Loucy (cell line): ENCODE data around the gene FUT7.
"Not testable (repeated sequence)": the region's sequence is repeated elsewhere in the genome, so short reads cannot be mapped to it uniquely, and the experiment has no call there.

Experiments used
- H2AFZ ChIP-seq: fragments of 200-600 bp; sonication (generic); 2 replicates; pipeline ENCODE4 v1.6.0; 2016; ENCODE audit warnings: antibody characterized with exemption, mild to moderate bottlenecking, low read length, moderate library complexity
- H3F3A ChIP-seq: fragments of 200-600 bp; 2 replicates; pipeline ENCODE4 v1.6.0; 2016; ENCODE audit warnings: antibody characterized with exemption, low read depth, mild to moderate bottlenecking
- H3K27me3 ChIP-seq: fragments of 200-600 bp; sonication (generic); 2 replicates; pipeline ENCODE4 v1.6.1; 2014; ENCODE audit warnings: low read length, mild to moderate bottlenecking; ENCODE audit not compliant: insufficient read depth, poor library complexity, severe bottlenecking
- H3K36me3 ChIP-seq: fragments of 200-600 bp; sonication (generic); 2 replicates; pipeline ENCODE4 v1.6.1; 2016; ENCODE audit warnings: low read length; ENCODE audit not compliant: insufficient read depth
- H3K4me1 ChIP-seq: fragments of 200-600 bp; sonication (generic); 2 replicates; pipeline ENCODE4 v1.5.1; 2014; ENCODE audit warnings: low read length, mild to moderate bottlenecking; ENCODE audit not compliant: insufficient read depth, poor library complexity, severe bottlenecking
- H3K4me2 ChIP-seq: fragments of 200-600 bp; sonication (generic); 2 replicates; pipeline ENCODE4 v1.6.0; 2014; ENCODE audit warnings: antibody characterized with exemption, low read length, low read depth, mild to moderate bottlenecking; ENCODE audit not compliant: poor library complexity, severe bottlenecking
- H3K4me3 ChIP-seq: fragments of 200-600 bp; sonication (generic); 2 replicates; pipeline ENCODE4 v1.5.1; 2014; ENCODE audit warnings: low read length, mild to moderate bottlenecking, mixed read lengths; ENCODE audit not compliant: poor library complexity, severe bottlenecking
- H3K79me2 ChIP-seq: fragments of 200-600 bp; sonication (generic); 2 replicates; pipeline ENCODE4 v1.6.1; 2014; ENCODE audit warnings: low read length; ENCODE audit not compliant: insufficient read depth
- H3K9ac ChIP-seq: fragments of 200-600 bp; sonication (generic); 2 replicates; pipeline ENCODE4 v1.6.0; 2014; ENCODE audit warnings: mild to moderate bottlenecking, low read depth, low read length, moderate library complexity; ENCODE audit not compliant: poor library complexity, severe bottlenecking
- H3K9me2 ChIP-seq: fragments of 200-600 bp; sonication (generic); replicated peaks from 2 replicates; pipeline ENCODE4 v1.6.1; 2016; ENCODE audit warnings: low read depth, low read length, mixed read lengths
- H3K9me3 ChIP-seq: fragments of 200-600 bp; sonication (generic); 2 replicates; pipeline ENCODE4 v1.6.1; 2014; ENCODE audit warnings: mild to moderate bottlenecking, antibody characterized with exemption, low read length, low read depth; ENCODE audit not compliant: insufficient read depth
- H4K20me1 ChIP-seq: fragments of 200-600 bp; sonication (generic); 2 replicates; pipeline ENCODE4 v1.6.0; 2014; ENCODE audit warnings: antibody characterized with exemption, low read length, mild to moderate bottlenecking; ENCODE audit not compliant: insufficient read depth, poor library complexity, severe bottlenecking
- EZH2phosphoT487 ChIP-seq: fragments of 200-600 bp; IDR thresholded peaks from 2 replicates; pipeline ENCODE4 v1.6.1; 2018; ENCODE audit warnings: antibody characterized with exemption, mild to moderate bottlenecking, moderate library complexity, borderline replicate concordance
- TF ChIP-seq, protein P1 (sequence below): fragments of 200-600 bp; sonication (generic); conservative IDR thresholded peaks from 2 replicates; pipeline ENCODE4 v1.5.1; 2014; ENCODE audit warnings: mild to moderate bottlenecking, antibody characterized with exemption, low read length

Gene FUT7

GRCh38 chr9:137064880-137065164 lies 32.9 kb upstream of the FUT7 start:
- peaks cover 43% of the 10 kb centered on the region for H3K79me2 ChIP-seq
- H3K4me2 ChIP-seq: no peak overlapping the region
- H3F3A ChIP-seq: peaks cover 3% of the 10 kb centered on the region; the same call in 1 of the 2 replicates
- peaks cover 14% of the 10 kb centered on the region for H3K4me1 ChIP-seq
- H4K20me1 ChIP-seq: peaks cover 36% of the 10 kb centered on the region
- H3K9me2 ChIP-seq: no peaks in the 10 kb centered on the region
- H3K27me3 ChIP-seq: no peaks in the 10 kb centered on the region
- no peak overlapping the region for H3K9ac ChIP-seq
- no peak overlapping the region for H2AFZ ChIP-seq
- no peaks in the 10 kb centered on the region for H3K9me3 ChIP-seq
- H3K36me3 ChIP-seq: peaks cover 9% of the 10 kb centered on the region; the same call in 1 of the 2 replicates
- no peak overlapping the region for H3K4me3 ChIP-seq
- TF ChIP-seq, protein P1, sequence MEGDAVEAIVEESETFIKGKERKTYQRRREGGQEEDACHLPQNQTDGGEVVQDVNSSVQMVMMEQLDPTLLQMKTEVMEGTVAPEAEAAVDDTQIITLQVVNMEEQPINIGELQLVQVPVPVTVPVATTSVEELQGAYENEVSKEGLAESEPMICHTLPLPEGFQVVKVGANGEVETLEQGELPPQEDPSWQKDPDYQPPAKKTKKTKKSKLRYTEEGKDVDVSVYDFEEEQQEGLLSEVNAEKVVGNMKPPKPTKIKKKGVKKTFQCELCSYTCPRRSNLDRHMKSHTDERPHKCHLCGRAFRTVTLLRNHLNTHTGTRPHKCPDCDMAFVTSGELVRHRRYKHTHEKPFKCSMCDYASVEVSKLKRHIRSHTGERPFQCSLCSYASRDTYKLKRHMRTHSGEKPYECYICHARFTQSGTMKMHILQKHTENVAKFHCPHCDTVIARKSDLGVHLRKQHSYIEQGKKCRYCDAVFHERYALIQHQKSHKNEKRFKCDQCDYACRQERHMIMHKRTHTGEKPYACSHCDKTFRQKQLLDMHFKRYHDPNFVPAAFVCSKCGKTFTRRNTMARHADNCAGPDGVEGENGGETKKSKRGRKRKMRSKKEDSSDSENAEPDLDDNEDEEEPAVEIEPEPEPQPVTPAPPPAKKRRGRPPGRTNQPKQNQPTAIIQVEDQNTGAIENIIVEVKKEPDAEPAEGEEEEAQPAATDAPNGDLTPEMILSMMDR: no peak
- TF ChIP-seq EZH2phosphoT487: no peak

DNA sequence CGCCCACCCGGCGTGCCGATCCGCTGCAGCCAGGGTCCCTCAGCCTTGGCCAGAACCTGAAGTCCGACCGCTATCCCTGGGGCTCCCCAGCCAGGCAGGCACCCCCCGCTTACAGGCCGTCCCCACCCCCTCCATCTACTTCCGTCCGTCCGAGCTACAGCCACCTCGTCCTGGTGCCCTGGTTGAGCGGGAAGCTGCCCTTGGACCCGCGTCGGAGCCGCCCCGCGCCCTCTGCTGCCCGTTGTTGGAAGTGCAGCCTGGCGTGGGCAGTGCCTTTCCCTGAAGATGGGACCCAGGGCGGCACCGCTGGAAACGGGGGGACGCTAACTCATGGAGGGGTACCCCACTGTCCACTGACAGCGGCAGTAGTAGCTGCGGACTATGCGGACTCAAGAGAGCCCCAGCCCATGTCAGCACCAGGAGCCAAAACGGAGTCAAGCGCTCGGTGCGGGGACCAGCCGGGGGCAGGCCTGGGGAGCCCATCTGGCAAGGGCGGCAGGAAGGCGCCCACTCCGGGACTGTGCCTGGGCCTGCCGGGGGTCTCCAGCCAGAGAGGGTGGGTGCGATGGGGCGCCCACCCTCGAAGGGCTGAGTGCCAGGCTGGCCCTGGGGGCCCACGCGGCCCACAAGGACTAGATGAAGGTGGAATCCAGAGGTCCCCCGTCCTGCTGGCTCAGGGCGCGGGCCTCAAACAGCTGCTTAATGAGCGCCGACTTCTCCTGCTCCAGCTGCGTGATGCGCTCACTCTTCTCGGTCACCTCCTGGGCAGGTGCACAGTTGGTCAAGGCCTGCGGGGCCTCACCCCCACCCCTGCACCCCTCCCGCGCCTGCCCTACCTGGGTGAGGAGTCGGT lies 32.4 kb upstream of the FUT7 start:
- Histone ChIP-seq H3K36me3 (peaks cover 9% of the 10 kb centered on the region; the same call in 1 of the 2 replicates), H3K27me3 (no peaks in the 10 kb centered on the region), H3K4me1 (peaks cover 14% of the 10 kb centered on the region), H3K4me2 (no peak overlapping the region), H3F3A (peaks cover 3% of the 10 kb centered on the region; the same call in 1 of the 2 replicates), H4K20me1 (peaks cover 31% of the 10 kb centered on the region), H3K9ac (no peak overlapping the region), H3K9me3 (no peaks in the 10 kb centered on the region), H3K9me2 (no peaks in the 10 kb centered on the region), H3K79me2 (peaks cover 37% of the 10 kb centered on the region), H2AFZ (no peak overlapping the region), H3K4me3 (no peak overlapping the region)
- TF ChIP-seq EZH2phosphoT487: no peak
- TF ChIP-seq, protein P1: peak; percentile 80

DNA sequence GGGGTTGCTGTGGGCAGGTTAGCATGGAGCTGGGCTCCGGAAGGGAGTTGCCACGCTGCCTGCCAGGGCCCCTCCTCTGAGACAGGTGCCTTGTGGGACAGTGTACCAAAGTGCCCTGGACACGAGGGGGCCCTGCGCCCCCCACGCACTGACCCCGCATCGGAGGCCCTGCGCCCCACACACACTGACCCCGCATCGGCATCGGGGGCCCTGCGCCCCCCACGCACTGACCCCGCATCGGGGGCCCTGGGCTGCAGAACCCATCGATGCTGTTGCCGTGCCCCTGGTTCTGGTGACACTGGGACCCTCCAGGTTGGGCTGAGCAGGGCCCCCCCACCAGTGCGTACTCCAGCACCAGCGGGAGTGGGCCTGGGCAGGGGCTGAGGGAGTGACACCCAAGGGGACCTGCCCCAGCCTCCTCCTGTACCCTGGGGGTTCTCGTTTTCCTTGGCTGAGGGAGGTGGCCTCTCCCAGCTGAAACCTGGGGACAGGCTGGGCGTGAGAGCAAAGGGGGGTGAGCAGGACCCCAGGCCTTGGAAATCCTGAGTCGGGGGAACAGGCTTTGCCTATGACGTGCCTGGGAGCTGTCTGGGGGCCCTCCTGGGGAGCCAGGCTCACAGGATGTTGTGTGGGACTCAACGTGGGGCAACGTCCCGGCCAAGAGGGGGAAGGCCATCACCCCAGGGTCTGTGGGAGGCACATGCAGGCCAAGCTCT lies 31.6 kb upstream of the FUT7 start:
- Histone ChIP-seq H3K4me3 (no peak overlapping the region), H3K9me2 (no peaks in the 10 kb centered on the region), H3K4me1 (peaks cover 10% of the 10 kb centered on the region), H2AFZ (no peak overlapping the region), H4K20me1 (peaks cover 23% of the 10 kb centered on the region), H3K9ac (no peak overlapping the region), H3K4me2 (no peak overlapping the region), H3K36me3 (peaks cover 9% of the 10 kb centered on the region; the same call in 1 of the 2 replicates), H3K9me3 (no peaks in the 10 kb centered on the region), H3K79me2 (peaks cover 30% of the 10 kb centered on the region), H3F3A (peaks cover 3% of the 10 kb centered on the region; the same call in 1 of the 2 replicates), H3K27me3 (no peaks in the 10 kb centered on the region)
- TF ChIP-seq, protein P1: no peak
- no peak for TF ChIP-seq EZH2phosphoT487

DNA sequence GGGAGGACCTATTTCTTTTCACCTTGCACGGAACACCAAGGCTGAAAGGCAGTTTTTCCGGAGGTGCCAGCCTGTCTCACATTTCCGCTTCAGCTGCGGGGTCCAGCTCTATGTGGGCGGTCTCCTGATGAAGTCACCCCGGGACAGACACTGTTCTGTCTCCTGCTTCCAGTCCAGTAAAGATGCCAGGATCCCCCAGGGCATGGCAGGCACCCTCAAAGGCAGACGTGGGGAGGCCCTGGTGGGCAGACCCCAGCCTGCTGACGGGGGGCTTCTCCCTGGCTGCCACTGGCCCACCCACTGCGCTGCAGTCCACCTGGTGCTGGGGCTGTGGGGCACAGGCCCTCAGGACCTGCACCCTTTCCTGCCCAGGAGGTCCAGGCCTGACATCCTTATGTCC lies 30.9 kb upstream of the FUT7 start:
- not testable (repeated sequence) for H3K9me2 ChIP-seq, H3K27me3 ChIP-seq, H3K4me3 ChIP-seq, H3K36me3 ChIP-seq, H3K4me1 ChIP-seq, H3K9ac ChIP-seq, H2AFZ ChIP-seq, H3K4me2 ChIP-seq, H3K9me3 ChIP-seq, H3F3A ChIP-seq
- Histone ChIP-seq H3K79me2 (peaks cover 23% of the 10 kb centered on the region), H4K20me1 (peaks cover 18% of the 10 kb centered on the region)
